Endothelial cell of umbilical vein (primary cell): ENCODE results near the gene RIGI.

Experiments used
- EZH2 ChIP-seq: IDR thresholded peaks from 2 replicates; pipeline ENCODE4 v1.6.1; 2012; ENCODE audit warnings: borderline replicate concordance, low read depth, mild to moderate bottlenecking, moderate library complexity, low read length, inconsistent platforms; ENCODE audit not compliant: severe bottlenecking
- FOS ChIP-seq: IDR thresholded peaks from 2 replicates; pipeline ENCODE4 v1.6.1; 2011; ENCODE audit warnings: mild to moderate bottlenecking, low read length, moderate library complexity, borderline replicate concordance; ENCODE audit not compliant: insufficient read depth
- POLR2A ChIP-seq: IDR thresholded peaks from 2 replicates; pipeline ENCODE4 v1.6.1; 2012; ENCODE audit warnings: low read depth, mild to moderate bottlenecking, control low read depth, low read length
- POLR2AphosphoS5 ChIP-seq: IDR thresholded peaks from 2 replicates; pipeline ENCODE4 v1.6.1; 2012; ENCODE audit warnings: low read depth, mild to moderate bottlenecking, control low read depth, low read length, moderate library complexity; ENCODE audit not compliant: insufficient read depth
- TF ChIP-seq, protein P1 (sequence below), 2 donors: IDR thresholded peaks; 1 replicate in 1 of 2; 2 replicates in 1 of 2; pipeline ENCODE4 v1.5.1; 2011; ENCODE audit warnings: low read length in 2 of 2, mild to moderate bottlenecking in 2 of 2, moderate library complexity in 2 of 2, control low read depth in 1 of 2, inconsistent platforms in 1 of 2, low read depth in 1 of 2; ENCODE audit not compliant: insufficient read depth in 1 of 2; ENCODE audit errors: extremely low read depth in 1 of 2
- TF ChIP-seq, protein P2 (sequence below): IDR thresholded peaks from 2 replicates; pipeline ENCODE4 v1.6.1; 2011; ENCODE audit not compliant: insufficient read depth, insufficient read length

DNA sequence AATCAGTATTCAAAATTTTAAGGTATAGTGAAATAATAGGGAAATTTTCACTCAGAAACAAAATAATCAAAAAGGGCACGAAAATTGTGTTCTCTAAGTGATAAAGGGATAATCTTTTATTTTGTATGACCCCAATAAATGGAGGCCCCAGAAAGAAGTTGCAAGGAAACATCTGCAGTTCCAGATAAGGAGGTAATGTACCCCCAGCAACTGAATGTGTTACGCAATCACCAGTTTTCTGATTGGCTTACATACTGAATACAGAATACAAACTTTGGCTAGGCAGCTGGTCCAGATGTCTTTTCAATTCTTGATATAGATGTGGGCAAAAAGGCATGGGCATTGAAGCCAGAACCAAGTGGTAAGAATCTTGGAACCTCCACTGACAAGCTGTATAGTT, 28.1 kb upstream of the RIGI start:
- TF ChIP-seq, protein P1, sequence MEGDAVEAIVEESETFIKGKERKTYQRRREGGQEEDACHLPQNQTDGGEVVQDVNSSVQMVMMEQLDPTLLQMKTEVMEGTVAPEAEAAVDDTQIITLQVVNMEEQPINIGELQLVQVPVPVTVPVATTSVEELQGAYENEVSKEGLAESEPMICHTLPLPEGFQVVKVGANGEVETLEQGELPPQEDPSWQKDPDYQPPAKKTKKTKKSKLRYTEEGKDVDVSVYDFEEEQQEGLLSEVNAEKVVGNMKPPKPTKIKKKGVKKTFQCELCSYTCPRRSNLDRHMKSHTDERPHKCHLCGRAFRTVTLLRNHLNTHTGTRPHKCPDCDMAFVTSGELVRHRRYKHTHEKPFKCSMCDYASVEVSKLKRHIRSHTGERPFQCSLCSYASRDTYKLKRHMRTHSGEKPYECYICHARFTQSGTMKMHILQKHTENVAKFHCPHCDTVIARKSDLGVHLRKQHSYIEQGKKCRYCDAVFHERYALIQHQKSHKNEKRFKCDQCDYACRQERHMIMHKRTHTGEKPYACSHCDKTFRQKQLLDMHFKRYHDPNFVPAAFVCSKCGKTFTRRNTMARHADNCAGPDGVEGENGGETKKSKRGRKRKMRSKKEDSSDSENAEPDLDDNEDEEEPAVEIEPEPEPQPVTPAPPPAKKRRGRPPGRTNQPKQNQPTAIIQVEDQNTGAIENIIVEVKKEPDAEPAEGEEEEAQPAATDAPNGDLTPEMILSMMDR (IDR thresholded peaks at IDR 0.05; ENCODE audit: extremely low read depth in 1 of 2, insufficient read depth in 1 of 2, low read depth in 1 of 2, low read length in 2 of 2), result no peak
- TF ChIP-seq POLR2A, result no peak
- TF ChIP-seq POLR2AphosphoS5, result no peak
- TF ChIP-seq EZH2, result no peak
- TF ChIP-seq, protein P2, sequence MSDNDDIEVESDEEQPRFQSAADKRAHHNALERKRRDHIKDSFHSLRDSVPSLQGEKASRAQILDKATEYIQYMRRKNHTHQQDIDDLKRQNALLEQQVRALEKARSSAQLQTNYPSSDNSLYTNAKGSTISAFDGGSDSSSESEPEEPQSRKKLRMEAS, result no peak
- TF ChIP-seq FOS, result no peak
